ENCODE results near the gene CAPN9.

CAPN9 gene

DNA sequence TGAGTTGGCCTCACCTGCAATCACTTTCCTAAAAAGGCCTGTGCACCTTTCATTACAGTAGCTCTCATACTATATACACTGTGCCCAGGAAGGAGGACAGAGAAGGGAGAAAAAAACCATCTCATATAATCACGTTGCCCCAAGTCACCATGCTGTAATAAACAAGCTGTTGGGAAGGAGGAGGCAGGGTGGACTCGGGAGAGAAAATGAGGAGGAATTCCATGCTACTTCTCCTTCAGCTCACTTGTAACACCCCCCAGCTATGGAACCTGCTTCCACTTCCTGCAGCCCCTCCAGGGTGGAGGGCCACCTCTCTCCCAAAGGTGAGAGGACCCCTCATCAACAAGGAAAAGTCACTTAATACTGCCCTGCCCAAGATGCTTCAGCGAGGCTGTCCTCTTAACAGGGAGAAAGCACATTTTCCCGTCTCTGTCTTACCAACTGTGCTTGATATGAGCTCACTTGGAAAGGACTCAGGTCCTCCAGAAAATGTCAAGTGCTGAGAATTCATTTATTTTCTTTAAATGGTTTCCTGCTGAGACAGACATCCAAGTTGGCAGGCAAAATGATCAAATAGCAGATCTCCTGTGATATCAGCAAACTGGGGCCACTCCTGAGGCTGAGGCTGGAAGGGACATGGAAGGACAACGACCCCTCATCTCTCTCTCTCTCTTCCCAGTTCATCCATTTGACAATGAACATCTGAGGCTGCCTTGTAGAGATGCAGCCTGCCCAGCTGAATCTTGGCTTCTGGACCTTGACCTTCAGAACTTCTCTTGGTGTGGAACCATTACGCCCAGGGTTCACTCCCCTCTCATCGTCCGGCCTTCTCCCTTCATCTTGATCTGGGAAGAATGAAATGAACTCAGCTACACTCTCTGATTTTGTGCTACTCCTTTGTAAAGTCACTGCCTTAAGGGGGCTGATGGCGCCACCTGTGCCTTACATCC, 54.0 kb downstream of the CAPN9 start:
- DNase-seq = no peak

DNA sequence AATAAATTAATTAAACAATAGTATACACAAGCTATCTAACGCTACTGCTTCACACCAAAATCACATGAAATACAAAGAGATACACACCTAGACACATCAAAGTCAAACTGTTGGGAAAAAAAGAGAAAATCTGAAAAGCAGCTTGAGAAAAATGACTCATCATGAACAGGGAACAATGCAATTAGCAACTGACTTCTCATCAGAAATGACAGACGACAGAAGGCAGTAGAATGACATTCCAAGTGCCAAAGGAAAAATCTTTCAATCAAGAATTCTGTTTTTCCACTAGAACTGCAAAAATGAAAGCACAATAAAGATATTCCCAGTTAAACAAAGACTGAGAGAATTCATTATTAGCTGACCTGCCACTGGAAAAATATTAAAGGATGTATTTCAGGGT, 57.2 kb downstream of the CAPN9 start:
- DNase-seq = no peak

DNA sequence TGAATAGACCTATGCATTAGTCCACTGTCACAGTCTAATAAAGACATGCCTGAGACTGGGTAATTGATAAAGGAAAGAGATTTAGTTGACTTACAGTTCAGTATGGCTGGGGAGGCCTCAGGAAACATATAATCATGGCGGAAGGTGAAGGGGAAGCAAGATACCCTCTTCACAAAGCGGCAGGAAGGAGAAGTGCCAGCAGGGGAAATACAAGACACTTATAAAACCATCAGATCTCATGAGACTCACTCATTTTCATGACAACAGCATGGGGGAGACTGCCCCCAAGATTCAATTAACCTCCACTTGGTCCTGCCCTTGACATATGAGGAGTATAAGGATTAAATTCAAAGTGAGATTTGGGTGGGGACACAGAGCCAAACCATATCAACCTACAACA, 59.4 kb downstream of the CAPN9 start:
- DNase-seq = no peak

DNA sequence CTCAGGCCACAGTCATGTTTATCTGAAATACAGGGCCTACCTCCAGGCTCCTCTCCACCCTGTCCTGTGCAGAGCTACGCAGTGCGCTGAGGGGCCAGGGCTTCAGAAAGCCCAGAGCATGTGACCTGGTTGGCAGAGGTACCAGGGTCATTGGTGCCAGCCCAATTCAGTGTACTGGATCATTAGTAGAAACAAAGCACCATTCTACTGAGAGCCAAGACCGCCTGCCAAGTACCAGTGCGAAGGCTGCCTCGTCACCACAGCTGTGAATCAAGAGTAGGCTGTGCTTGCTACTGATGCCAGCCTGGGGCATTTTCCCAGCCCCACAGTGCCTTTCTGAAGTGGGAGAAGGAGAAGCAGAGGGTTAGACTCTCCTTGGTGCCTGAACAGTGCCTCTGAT, 59.8 kb downstream of the CAPN9 start:
- no peak for DNase-seq

DNA sequence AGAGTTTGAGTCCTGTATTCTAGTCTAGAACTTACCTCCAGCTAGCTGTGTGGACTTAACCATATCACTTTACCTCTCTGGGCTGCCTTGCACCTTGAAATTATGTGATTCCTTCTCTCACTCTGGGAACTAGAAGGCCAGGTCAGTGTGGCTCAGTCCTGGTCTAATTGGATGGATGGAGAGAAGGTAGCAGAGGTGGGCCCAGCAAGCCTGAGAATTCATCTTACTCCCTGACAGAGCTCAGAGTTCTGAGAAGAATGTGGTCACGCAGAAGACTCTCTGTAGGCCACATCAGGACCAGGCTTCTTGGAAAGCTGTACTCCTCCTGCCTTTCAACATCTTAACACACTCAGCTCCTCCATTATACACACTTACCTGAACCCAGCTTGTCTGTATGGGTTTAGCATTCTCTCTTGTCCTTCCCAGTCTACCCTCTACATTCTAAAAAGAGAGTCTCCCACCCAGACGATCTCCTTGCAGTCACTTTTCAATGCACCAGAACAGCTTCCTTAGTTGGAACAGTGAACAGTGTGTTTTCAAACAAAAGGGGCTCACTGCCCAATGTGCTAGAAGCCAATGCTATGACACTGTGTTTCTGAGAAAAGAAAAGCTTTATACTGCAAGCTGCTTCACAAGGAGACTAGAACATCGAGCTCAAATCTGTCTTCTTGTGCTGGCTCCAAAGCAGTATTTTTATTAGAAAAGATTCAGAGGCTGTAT, 60.5 kb downstream of the CAPN9 start:
- no peak for DNase-seq

DNA sequence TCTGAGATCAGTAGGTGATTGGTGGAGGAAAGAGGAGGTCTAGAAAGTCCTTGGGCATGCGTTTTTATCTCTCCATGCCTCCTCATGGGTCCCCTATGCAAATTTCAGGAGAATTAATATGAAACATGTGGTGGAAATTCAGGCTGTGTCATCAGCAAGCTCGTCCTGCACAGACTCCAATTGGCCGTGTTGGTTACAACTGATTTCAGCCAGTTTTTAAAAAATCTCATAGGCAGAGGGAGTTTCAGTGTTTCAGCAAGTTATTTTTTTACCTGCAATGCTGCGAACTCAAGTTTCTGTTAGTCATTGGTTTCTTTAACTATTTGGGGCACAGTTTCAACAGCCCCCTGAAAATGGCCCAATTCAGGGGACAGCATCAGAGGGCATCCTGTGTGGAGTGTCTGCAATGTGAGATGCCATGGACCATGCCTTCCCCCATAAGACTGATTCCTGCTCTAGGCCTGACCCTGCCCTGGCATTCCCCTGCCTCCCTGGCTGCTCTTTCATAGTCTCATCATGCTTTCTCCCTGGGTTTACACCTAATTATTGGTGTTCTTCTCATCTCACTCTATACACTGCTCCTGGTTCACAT, 61.2 kb downstream of the CAPN9 start:
- DNase-seq = no peak

DNA sequence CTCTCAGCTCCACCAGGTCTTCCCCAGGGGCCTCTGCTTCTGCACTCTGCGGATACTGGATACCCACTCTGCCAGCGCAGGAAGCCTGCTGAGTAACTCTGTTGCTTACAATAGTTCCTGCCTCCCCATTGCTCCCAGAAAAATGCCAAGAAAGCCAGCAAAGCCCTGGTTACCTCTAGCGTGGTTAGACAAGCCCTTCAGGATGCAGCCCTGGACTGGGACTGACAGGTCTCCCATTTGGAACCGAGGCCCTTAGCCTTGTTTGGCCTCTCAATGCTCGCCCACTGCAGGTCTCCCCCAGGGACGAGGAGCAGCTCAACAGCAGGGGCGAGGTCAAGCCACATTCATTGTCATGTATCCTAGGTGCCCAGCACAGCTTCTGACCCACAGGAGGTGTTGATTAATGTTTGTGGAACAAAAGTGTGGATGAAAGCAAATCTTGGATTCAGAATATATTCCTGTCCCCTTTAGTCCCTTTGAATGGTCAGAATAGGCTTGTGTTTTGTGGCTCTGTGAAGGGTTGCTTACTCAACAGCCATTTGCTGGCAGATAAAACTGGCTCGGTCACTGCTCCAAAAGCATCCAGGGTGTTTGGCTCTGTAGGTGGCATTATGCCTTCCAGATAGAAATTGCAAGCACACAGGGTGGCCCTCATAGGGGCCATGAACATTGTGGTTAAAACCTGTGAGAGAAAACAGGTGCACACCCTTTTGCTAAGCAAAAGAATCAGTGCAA, 62.2 kb downstream of the CAPN9 start:
- no peak for DNase-seq

DNA sequence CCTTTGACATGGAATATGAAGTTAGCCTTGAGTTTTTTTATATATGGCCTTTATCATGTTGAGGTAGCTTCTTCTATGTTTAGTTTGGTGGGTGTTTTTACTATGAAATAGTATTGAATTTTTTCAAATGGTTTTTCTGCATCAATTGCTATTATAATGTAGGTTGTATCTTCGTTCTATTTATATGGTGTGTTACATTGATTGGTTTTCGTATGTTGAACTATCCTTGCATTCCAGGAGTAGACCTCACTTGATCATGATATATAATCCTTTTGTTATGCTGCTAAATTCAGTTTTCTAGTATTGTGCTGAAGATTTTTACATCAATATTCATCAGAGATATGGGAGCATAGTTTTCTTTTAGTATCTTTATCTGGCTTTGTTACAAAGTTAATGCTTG, 65.4 kb downstream of the CAPN9 start:
- DNase-seq = no peak

DNA sequence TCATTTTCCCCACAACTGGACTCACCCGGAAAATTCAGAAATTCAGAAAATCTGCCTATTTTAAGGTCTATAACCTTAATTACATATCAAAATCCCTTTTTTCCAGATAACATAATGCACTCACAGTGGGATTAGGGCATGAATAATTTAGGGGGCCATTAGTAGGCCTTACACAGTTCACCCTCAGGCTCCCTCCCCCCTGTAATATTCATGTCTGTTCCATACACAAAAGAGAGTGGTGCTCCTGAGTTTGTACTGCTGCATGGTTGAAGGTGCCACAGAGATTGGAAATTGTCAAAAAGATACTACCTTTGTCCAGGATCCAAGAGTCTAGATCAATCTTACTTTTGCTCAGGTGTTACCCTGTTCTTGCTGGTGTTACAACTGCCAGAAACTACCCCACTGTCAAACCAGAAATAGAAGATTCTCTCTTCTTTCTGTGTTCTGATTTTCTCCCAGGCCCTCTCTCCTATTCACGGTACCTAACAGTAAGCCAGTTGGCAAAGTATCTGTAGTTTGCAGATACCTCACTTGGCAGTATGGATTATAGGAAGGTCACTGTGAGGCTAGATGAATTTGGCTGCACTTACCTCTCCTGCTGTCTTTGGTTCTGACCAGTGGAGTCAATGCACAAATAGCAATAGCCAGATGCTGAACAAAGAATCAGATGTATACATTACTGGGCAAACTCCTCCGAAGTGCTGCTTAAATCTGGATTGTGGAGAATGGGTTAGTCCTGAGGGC, 67.9 kb downstream of the CAPN9 start:
- no peak for DNase-seq

DNA sequence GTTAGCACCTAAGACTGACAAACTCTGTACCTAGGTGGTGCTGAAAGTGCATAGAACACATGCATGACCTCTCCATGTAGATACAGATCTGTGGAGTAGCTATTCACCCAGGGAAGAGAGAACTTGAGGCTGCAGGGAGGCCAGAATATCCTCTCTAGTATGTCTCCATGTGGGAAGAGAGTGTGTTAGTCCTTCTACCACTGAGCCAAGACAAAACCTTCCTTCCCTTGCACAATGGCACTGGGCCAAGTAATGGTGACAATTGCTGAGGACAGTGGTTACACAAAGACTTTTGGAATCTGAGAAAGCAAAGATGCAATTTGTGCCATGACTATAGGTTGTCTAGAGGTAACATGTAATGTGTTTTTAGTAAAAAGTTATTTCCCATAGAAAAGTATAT, 68.8 kb downstream of the CAPN9 start:
- no peak for DNase-seq

DNA sequence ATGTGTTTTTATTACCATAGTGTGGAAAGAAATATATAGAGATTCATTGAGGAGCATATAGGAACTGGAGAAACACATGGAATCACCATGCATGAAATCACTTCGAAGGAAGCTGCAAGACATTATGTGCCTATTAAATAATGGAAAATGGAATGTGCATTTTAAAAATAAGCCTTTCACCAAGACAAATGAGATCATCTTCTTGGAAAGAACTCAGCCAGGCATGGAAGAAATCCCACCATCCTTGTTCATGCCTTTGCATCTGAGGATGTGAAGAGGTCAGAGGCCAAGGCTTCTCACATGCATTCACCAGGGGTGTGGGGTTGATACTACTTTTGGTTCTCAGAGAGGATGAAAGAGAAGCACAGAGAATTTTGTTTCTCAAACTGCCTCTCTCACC, 71.2 kb downstream of the CAPN9 start:
- no peak for DNase-seq

DNA sequence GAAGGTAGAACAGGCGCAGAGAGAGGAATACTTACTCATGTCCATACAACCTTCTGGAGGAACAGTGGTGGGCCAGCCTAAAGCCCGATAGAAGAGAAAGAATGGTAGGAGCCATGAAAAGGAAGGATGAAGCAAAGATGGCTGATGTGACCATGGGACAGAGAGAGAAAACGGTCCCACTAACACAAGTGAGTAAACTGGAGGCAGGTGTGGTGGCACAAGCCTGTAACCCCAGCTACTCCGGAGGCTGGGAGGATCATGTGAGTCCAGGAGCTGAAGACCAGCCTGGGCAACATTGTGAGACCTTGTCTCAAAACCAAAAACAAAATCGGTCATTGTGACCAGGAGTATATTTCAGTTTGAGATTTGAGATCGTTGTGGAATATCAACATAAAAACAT, 71.7 kb downstream of the CAPN9 start:
- DNase-seq = no peak

DNA sequence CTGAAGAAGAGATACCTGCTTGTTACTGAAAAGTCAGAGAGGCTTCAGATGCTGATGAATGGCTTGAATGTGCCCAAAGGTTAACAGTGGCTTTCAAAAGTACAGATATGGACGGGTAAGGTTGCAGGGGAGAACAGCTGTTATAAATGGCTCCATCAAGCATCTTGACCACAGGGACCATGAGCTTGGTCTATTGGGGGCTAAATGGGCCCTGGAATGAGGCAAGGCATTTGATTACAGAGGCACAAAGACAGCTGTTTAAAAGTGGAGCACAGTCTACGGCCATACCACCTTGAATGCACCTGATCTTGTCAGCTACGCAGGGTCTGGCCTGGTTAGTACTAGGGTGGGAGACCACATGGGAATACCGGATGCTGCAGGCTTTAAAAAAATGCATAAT, 72.8 kb downstream of the CAPN9 start:
- no peak for DNase-seq

DNA sequence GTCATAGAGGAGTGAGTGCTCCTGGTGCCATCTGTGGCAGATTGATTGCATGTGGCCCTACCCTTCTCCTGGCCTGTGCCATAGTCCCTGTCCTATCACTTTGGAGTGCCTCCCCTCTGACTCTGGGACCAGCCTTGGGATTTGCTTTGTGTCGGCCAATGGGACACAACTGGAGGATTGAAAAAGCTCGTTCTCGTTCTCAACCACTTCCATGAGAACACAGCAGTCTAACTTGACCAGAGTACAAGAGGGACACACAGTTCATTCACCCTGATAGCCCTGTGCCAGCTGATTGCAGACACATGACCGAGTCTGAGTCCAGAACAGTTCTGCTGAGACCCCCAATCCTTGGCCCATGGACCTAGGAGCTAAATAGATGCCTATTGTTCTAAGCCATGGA, 73.4 kb downstream of the CAPN9 start:
- DNase-seq = no peak

DNA sequence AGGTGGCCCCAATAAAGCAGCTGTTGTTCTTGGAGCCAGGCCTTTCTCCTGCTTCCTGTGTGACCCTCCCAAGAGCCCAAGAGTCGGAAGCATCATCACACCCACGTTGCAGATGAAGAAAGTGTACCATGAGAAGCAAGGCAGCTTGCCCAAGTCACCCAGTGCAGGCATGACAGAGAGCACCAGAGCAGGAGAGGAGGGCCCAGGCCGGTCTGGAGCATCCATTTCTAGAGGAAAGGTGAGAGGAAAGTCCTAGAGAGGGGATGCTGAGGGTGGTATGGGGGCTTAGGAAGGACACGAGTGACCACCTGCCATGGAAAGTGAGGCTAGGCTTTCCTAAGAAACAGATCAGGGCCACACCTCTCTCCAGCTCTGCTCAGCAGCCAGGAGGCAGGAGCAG, 74.2 kb downstream of the CAPN9 start:
- DNase-seq = no peak

DNA sequence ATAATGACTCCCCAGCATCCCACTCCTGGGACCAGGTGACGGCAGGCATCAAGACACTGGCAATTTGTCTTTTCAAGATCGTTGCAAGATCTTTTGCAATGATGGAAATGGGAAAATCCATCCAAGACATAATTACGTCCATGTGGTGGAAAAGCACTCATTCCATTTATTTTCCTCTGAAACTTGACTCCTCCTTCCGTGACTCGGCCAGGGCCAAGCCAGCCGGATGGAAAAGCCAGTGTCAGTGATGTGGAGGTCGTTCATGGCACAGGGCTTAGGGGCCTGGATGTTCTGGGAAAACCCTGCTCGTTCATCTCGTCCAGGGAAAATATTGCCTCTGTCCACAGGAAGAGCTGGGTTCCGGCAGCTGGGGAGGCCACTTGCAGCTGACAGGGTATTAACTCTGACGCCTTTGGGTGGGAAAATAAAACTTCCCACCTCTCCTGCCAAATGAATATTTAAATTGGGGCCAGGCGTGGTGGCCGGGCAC, 74.9 kb downstream of the CAPN9 start:
- no peak for DNase-seq

DNA sequence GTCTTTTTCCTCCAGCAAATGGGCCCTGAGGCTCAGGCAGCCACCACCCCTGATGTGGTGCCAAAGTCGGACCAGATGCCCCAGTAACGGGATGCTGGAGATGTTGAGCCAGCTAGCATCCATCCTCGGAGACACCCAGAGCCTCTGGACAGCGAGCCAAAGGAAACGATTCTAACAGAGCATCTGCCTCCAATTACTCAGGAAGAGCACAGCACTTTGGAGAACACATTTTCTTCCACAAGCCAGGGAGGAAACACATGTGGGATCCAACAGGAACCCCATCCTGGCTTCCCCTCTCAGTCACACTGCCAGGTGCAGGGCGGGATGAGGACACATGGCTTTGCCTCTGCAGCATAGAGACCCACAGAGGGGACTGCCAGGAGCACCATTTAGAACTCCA, 76.2 kb downstream of the CAPN9 start:
- DNase-seq = no peak

DNA sequence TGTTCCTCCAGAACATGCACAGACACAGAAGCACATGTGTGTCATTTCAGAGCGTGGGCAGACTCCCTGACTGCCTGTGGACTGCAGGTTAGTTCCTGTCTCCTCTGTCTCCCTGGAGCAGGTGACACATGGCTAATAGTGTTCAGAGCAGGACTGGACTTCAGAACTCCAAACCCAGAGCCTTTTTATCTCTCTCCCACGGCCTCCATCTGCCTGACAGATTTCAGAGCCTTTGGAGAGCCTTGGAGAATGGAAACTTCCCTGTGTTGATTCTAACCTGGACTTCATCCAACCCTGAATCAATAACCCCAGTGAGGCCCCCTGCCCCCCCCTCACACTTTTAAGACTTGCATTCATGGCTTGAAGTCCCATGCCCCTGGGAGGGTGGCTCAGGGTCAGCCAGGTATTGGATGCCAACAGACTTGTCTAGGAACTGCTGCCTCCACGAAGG, 76.8 kb downstream of the CAPN9 start:
- DNase-seq = no peak

DNA sequence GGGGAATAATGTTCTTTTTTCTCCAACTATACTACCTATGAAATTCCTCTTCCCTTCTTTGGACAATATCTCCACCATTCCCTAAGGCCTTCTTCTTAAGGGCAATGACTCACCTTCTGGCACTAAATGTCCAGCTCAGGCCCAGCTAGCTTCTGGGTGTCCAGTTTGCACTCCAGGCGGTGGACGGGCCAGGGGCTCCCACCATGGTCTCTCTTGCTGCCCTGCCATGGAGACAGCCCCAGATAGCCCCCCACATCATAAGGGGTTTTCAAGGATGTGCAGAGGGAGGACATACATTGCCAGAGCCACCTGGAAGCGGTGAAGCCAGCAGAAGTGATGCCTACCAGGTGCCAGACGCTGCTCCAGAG, 77.3 kb downstream of the CAPN9 start:
- no peak for DNase-seq

DNA sequence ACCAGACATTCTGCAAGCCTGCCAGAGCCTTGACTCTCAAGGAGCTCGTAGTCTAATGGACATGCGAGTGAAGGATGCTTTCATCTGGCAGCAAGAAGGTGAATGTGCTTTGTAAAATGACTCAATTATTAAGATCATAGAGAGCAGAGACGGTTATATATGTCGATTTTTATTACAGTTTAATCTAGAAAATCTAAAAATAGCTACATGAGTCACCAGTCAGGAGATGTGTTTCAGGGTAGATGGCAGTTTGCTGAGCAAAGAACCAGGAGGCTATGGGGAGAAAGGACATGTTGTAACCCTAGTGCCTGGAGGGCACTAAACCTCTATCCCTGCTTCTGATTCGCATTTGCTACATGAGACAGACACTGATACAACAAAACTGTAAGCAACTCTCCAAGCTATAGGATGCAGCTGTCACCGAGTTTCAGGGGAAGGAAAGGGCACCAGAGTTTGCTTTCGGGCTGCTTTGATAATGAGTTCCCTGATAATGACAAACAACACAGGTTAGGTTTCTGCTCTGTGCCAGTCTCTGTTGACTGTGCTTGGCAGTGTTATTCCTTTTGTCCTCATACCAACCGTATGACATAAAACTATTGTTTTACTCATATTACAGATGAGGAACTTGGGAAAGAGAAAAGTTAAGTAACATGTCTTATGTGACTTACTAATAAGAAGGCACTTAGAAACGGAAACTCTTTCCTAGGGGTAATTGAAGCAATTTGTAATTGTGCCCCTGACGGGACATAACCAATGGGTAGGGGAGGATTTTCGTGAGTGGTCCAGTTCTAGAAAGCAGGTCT, 77.9 kb downstream of the CAPN9 start:
- no peak for DNase-seq

DNA sequence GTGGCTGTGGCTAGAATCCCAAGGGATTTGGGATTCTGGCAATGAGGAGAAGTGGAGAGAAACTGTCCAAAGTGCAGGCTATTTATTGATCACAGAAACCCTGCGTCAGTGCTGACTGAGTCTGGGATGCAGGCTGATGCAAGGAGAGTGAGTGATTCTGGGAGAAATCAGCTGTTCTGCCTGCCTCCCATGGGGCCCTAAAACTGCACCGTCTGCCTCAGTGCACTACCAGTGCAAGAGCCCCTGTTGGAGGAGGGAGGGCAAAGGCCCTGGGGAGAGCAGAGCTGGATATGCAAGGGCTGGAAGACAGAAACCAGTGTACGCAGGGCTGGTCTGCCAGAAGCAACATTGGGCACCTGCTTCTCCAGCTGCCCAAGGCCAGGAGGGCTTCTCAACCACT, 78.6 kb downstream of the CAPN9 start:
- DNase-seq = no peak
